ENCODE data around the gene TRIM43B. TPM values are rescaled to one million over a fixed set of nuclear protein-coding genes. Genes with fewer than 3 reads are reported as not detected.
"Not testable (repeated sequence)": the region's sequence is repeated elsewhere in the genome, so short reads cannot be mapped to it uniquely, and the experiment has no call there.

TRIM43B gene
- total RNA-seq, 5 donors from 2014 or later (not counting 1 experiment from before 2014, with no cell fraction given), result not detected

- Histone ChIP-seq H3K4me3 (ENCODE audit: control insufficient read depth in 1 of 2, extremely low read depth in 1 of 2, low read length in 1 of 2) (no peak overlapping the region), H3K4me1 (ENCODE audit: control insufficient read depth in 1 of 2, extremely low read depth in 1 of 2, insufficient read depth in 2 of 2, low read length in 2 of 2) (no peaks in the 10 kb centered on the region), H3K27ac (ENCODE audit: low read length) (no peak overlapping the region), H3K27me3 (replicated peaks in 1 of 2; ENCODE audit: control insufficient read depth in 2 of 2, extremely low read depth in 1 of 2, insufficient read depth in 2 of 2, low read length in 1 of 2) (peaks cover 0 to 11% of the 10 kb centered on the region in 2 experiments), H3K36me3 (ENCODE audit: control insufficient read depth in 2 of 2, extremely low read depth in 1 of 2, insufficient read depth in 1 of 2, low read length in 1 of 2) (no peaks in the 10 kb centered on the region), H3K9me3 (no peaks in the 10 kb centered on the region)
- Mint-ChIP-seq H3K27ac (no peak overlapping the region), H3K4me3 (no peak overlapping the region), H3K9me3 (no peaks in the 10 kb centered on the region), H3K4me1 (no peaks in the 10 kb centered on the region), H3K27me3 (peaks cover 11 to 15% of the 10 kb centered on the region in 2 donors), H3K36me3 (no peaks in the 10 kb centered on the region)
- ChIA-PET CTCF (no interaction called here), POLR2A (interaction anchor here in 1 of 2 donors (0.7 kb wide), 1 partner anchor 62 kb away, joined by 5 read pairs; no protein-coding TSS in a partner anchor)
- 78% methylated on average over 4 of the region's 6 CpGs for WGBS (ENCODE audit: insufficient coverage)
- DNase-seq (no peak), ATAC-seq (replicated peaks in 1 of 4) (no peak)
Measured at GRCh38 chr2:95514718-95515117, 30.2 kb upstream of the TRIM43B start.

- POLR2A ChIA-PET; H3K9me3 ChIP-seq; H3K4me1 ChIP-seq (ENCODE audit: control insufficient read depth in 1 of 2, extremely low read depth in 1 of 2, insufficient read depth in 2 of 2, low read length in 2 of 2); H3K27ac ChIP-seq (ENCODE audit: low read length); DNase-seq; H3K4me3 Mint-ChIP-seq; ATAC-seq (replicated peaks in 1 of 4); H3K4me1 Mint-ChIP-seq; H3K4me3 ChIP-seq (ENCODE audit: control insufficient read depth in 1 of 2, extremely low read depth in 1 of 2, low read length in 1 of 2); H3K36me3 Mint-ChIP-seq; CTCF ChIA-PET; H3K36me3 ChIP-seq (ENCODE audit: control insufficient read depth in 2 of 2, extremely low read depth in 1 of 2, insufficient read depth in 1 of 2, low read length in 1 of 2); H3K27ac Mint-ChIP-seq; H3K9me3 Mint-ChIP-seq: not testable (repeated sequence)
- no CpG with 5 or more reads among the region's 8 CpGs for WGBS (ENCODE audit: insufficient coverage)
- H3K27me3 Mint-ChIP-seq, result peaks cover 11 to 15% of the 10 kb centered on the region in 2 donors
- peaks cover 0 to 11% of the 10 kb centered on the region in 2 experiments for H3K27me3 ChIP-seq (replicated peaks in 1 of 2; ENCODE audit: control insufficient read depth in 2 of 2, extremely low read depth in 1 of 2, insufficient read depth in 2 of 2, low read length in 1 of 2)
Measured at GRCh38 chr2:95514226-95514625, 29.7 kb upstream of the TRIM43B start.

- Mint-ChIP-seq H3K9me3 (no peaks in the 10 kb centered on the region), H3K27ac (no peak overlapping the region), H3K27me3 (peaks cover 12 to 20% of the 10 kb centered on the region in 2 donors), H3K36me3 (no peaks in the 10 kb centered on the region), H3K4me3 (no peak overlapping the region), H3K4me1 (no peaks in the 10 kb centered on the region)
- Histone ChIP-seq H3K36me3 (ENCODE audit: control insufficient read depth in 2 of 2, extremely low read depth in 1 of 2, insufficient read depth in 1 of 2, low read length in 1 of 2) (no peaks in the 10 kb centered on the region), H3K27ac (ENCODE audit: low read length) (no peak overlapping the region), H3K4me3 (ENCODE audit: control insufficient read depth in 1 of 2, extremely low read depth in 1 of 2, low read length in 1 of 2) (no peak overlapping the region), H3K27me3 (replicated peaks in 1 of 2; ENCODE audit: control insufficient read depth in 2 of 2, extremely low read depth in 1 of 2, insufficient read depth in 2 of 2, low read length in 1 of 2) (peaks cover 0 to 7% of the 10 kb centered on the region in 2 experiments), H3K4me1 (ENCODE audit: control insufficient read depth in 1 of 2, extremely low read depth in 1 of 2, insufficient read depth in 2 of 2, low read length in 2 of 2) (no peaks in the 10 kb centered on the region), H3K9me3 (no peaks in the 10 kb centered on the region)
- no peak for DNase-seq
- WGBS (ENCODE audit: insufficient coverage), result no CpG with 5 or more reads among the region's 2 CpGs
- CTCF ChIA-PET, result no interaction called here
- no peak for ATAC-seq (replicated peaks in 1 of 4)
- POLR2A ChIA-PET, result no interaction called here
Measured at GRCh38 chr2:95509408-95509807, 24.9 kb upstream of the TRIM43B start.

GRCh38 chr2:95505222-95505621 lies 20.7 kb upstream of the TRIM43B start:
- no peaks in the 10 kb centered on the region for H3K4me1 ChIP-seq (ENCODE audit: control insufficient read depth in 1 of 2, extremely low read depth in 1 of 2, insufficient read depth in 2 of 2, low read length in 2 of 2)
- no peaks in the 10 kb centered on the region for H3K9me3 ChIP-seq
- H3K4me3 Mint-ChIP-seq, result no peak overlapping the region
- H3K27me3 Mint-ChIP-seq, result peaks cover 16 to 24% of the 10 kb centered on the region in 2 donors
- POLR2A ChIA-PET, result no interaction called here
- DNase-seq (no peak), ATAC-seq (replicated peaks in 1 of 4) (no peak)
- H3K27me3 ChIP-seq (replicated peaks in 1 of 2; ENCODE audit: control insufficient read depth in 2 of 2, extremely low read depth in 1 of 2, insufficient read depth in 2 of 2, low read length in 1 of 2), result peaks cover 0 to 2% of the 10 kb centered on the region in 2 experiments
- 60% methylated on average over 1 of the region's 4 CpGs for WGBS (ENCODE audit: insufficient coverage)
- H3K27ac Mint-ChIP-seq, result no peak overlapping the region
- H3K9me3 Mint-ChIP-seq, result no peaks in the 10 kb centered on the region
- CTCF ChIA-PET, result no interaction called here
- H3K4me3 ChIP-seq (ENCODE audit: control insufficient read depth in 1 of 2, extremely low read depth in 1 of 2, low read length in 1 of 2), result no peak overlapping the region
- no peaks in the 10 kb centered on the region for H3K36me3 ChIP-seq (ENCODE audit: control insufficient read depth in 2 of 2, extremely low read depth in 1 of 2, insufficient read depth in 1 of 2, low read length in 1 of 2)
- H3K27ac ChIP-seq (ENCODE audit: low read length), result no peak overlapping the region
- H3K4me1 Mint-ChIP-seq, result no peaks in the 10 kb centered on the region
- H3K36me3 Mint-ChIP-seq, result no peaks in the 10 kb centered on the region

- ChIA-PET CTCF (no interaction called here), POLR2A (no interaction called here)
- H3K9me3 ChIP-seq, result no peaks in the 10 kb centered on the region
- Mint-ChIP-seq H3K36me3 (no peaks in the 10 kb centered on the region), H3K27ac (no peak overlapping the region), H3K9me3 (no peaks in the 10 kb centered on the region), H3K4me1 (no peaks in the 10 kb centered on the region), H3K4me3 (no peak overlapping the region), H3K27me3 (peaks cover 17 to 18% of the 10 kb centered on the region in 2 donors)
- peaks cover 0 to 2% of the 10 kb centered on the region in 2 experiments for H3K27me3 ChIP-seq (replicated peaks in 1 of 2; ENCODE audit: control insufficient read depth in 2 of 2, extremely low read depth in 1 of 2, insufficient read depth in 2 of 2, low read length in 1 of 2)
- no peaks in the 10 kb centered on the region for H3K4me1 ChIP-seq (ENCODE audit: control insufficient read depth in 1 of 2, extremely low read depth in 1 of 2, insufficient read depth in 2 of 2, low read length in 2 of 2)
- H3K27ac ChIP-seq (ENCODE audit: low read length), result no peak overlapping the region
- DNase-seq (no peak), ATAC-seq (replicated peaks in 1 of 4) (no peak)
- H3K4me3 ChIP-seq (ENCODE audit: control insufficient read depth in 1 of 2, extremely low read depth in 1 of 2, low read length in 1 of 2), result no peak overlapping the region
- H3K36me3 ChIP-seq (ENCODE audit: control insufficient read depth in 2 of 2, extremely low read depth in 1 of 2, insufficient read depth in 1 of 2, low read length in 1 of 2), result no peaks in the 10 kb centered on the region
Measured at GRCh38 chr2:95500854-95501253, 16.3 kb upstream of the TRIM43B start.

GRCh38 chr2:95492076-95492475 lies 7.5 kb upstream of the TRIM43B start:
- H3K27ac ChIP-seq (ENCODE audit: low read length); ATAC-seq (replicated peaks in 1 of 4); H3K4me1 ChIP-seq (ENCODE audit: control insufficient read depth in 1 of 2, extremely low read depth in 1 of 2, insufficient read depth in 2 of 2, low read length in 2 of 2); H3K36me3 Mint-ChIP-seq; H3K4me1 Mint-ChIP-seq; POLR2A ChIA-PET; CTCF ChIA-PET; H3K4me3 ChIP-seq (ENCODE audit: control insufficient read depth in 1 of 2, extremely low read depth in 1 of 2, low read length in 1 of 2); H3K27me3 ChIP-seq (replicated peaks in 1 of 2; ENCODE audit: control insufficient read depth in 2 of 2, extremely low read depth in 1 of 2, insufficient read depth in 2 of 2, low read length in 1 of 2); H3K36me3 ChIP-seq (ENCODE audit: control insufficient read depth in 2 of 2, extremely low read depth in 1 of 2, insufficient read depth in 1 of 2, low read length in 1 of 2); H3K9me3 ChIP-seq; H3K9me3 Mint-ChIP-seq; H3K4me3 Mint-ChIP-seq; DNase-seq; H3K27ac Mint-ChIP-seq: not testable (repeated sequence)
- peaks cover 7 to 11% of the 10 kb centered on the region in 2 donors for H3K27me3 Mint-ChIP-seq
- WGBS (ENCODE audit: insufficient coverage), result no CpG with 5 or more reads among the region's 1 CpG

- WGBS (ENCODE audit: insufficient coverage), result no CpG with 5 or more reads among the region's 3 CpGs
- H3K4me3 ChIP-seq (ENCODE audit: control insufficient read depth in 1 of 2, extremely low read depth in 1 of 2, low read length in 1 of 2); H3K36me3 ChIP-seq (ENCODE audit: control insufficient read depth in 2 of 2, extremely low read depth in 1 of 2, insufficient read depth in 1 of 2, low read length in 1 of 2); H3K9me3 Mint-ChIP-seq; DNase-seq; H3K27me3 Mint-ChIP-seq; H3K4me3 Mint-ChIP-seq; H3K36me3 Mint-ChIP-seq; H3K27me3 ChIP-seq (replicated peaks in 1 of 2; ENCODE audit: control insufficient read depth in 2 of 2, extremely low read depth in 1 of 2, insufficient read depth in 2 of 2, low read length in 1 of 2); POLR2A ChIA-PET; H3K27ac ChIP-seq (ENCODE audit: low read length); ATAC-seq (replicated peaks in 1 of 4); H3K9me3 ChIP-seq; H3K4me1 Mint-ChIP-seq; H3K27ac Mint-ChIP-seq; H3K4me1 ChIP-seq (ENCODE audit: control insufficient read depth in 1 of 2, extremely low read depth in 1 of 2, insufficient read depth in 2 of 2, low read length in 2 of 2); CTCF ChIA-PET: not testable (repeated sequence)
Measured at GRCh38 chr2:95475025-95475424, 9.5 kb downstream of the TRIM43B start.
